ENCODE results near the gene GPX4. TPM values are rescaled to one million over a fixed set of nuclear protein-coding genes. Genes with fewer than 3 reads are reported as not detected.
A peak's percentile ranks its signal among the peaks of the same experiment; 100 is the strongest.

Gene GPX4
- 239 TPM for total RNA-seq

GRCh38 chr19:1103708-1104310 is at the start of gene GPX4:
Gene GPX4, plus strand, starts transcription at chr19:1103994. Its CDS starts 50 bp downstream, at chr19:1104044.
- ATAC-seq: peak; percentile 87
- intact Hi-C loops (cut with DNase I): no loop called here
- DNase-seq (ENCODE audit: low spot score): peak; percentile 100

- DNase-seq (ENCODE audit: low spot score) (no peak), ATAC-seq (peak; percentile 19)
- intact Hi-C loops (cut with DNase I): no loop called here
Measured at GRCh38 chr19:1054102-1055027, 49.4 kb upstream of the GPX4 start.

- ATAC-seq (no peak), DNase-seq (ENCODE audit: low spot score) (no peak)
- intact Hi-C loops (cut with DNase I): no loop called here
Measured at GRCh38 chr19:1055028-1055425, 48.8 kb upstream of the GPX4 start.

GRCh38 chr19:1055886-1056620 is 47.7 kb upstream of the GPX4 start:
- ATAC-seq (no peak), DNase-seq (ENCODE audit: low spot score) (no peak)
- intact Hi-C loops (cut with DNase I): no loop called here

GRCh38 chr19:1057176-1057855 is 46.5 kb upstream of the GPX4 start:
- intact Hi-C loops (cut with DNase I): no loop called here
- DNase-seq (ENCODE audit: low spot score) (no peak), ATAC-seq (no peak)

- ATAC-seq (no peak), DNase-seq (ENCODE audit: low spot score) (no peak)
- intact Hi-C loops (cut with DNase I): no loop called here
Measured at GRCh38 chr19:1058112-1058511, 45.7 kb upstream of the GPX4 start.

- intact Hi-C loops (cut with DNase I): no loop called here
- no peak for ATAC-seq
- no peak for DNase-seq (ENCODE audit: low spot score)
Measured at GRCh38 chr19:1060689-1061088, 43.1 kb upstream of the GPX4 start.

- ATAC-seq (no peak), DNase-seq (ENCODE audit: low spot score) (no peak)
- intact Hi-C loops (cut with DNase I): no loop called here
Measured at GRCh38 chr19:1061987-1062386, 41.8 kb upstream of the GPX4 start.

- DNase-seq (ENCODE audit: low spot score) (no peak), ATAC-seq (no peak)
- intact Hi-C loops (cut with DNase I): no loop called here
Measured at GRCh38 chr19:1062387-1063029, 41.3 kb upstream of the GPX4 start.

- intact Hi-C loops (cut with DNase I): no loop called here
- ATAC-seq (no peak), DNase-seq (ENCODE audit: low spot score) (peak; percentile 60)
Measured at GRCh38 chr19:1063030-1063908, 40.5 kb upstream of the GPX4 start.

GRCh38 chr19:1063909-1064660 is 39.7 kb upstream of the GPX4 start:
- ATAC-seq: no peak
- DNase-seq (ENCODE audit: low spot score): peak; percentile 60
- intact Hi-C loops (cut with DNase I): no loop called here

- peak; percentile 62 for ATAC-seq
- DNase-seq (ENCODE audit: low spot score): peak; percentile 76
- intact Hi-C loops (cut with DNase I): no loop called here
Measured at GRCh38 chr19:1064661-1065605, 38.9 kb upstream of the GPX4 start.

- intact Hi-C loops (cut with DNase I): no loop called here
- ATAC-seq: no peak
- peak; percentile 56 for DNase-seq (ENCODE audit: low spot score)
Measured at GRCh38 chr19:1065606-1066109, 38.1 kb upstream of the GPX4 start.

GRCh38 chr19:1066251-1066747 is 37.5 kb upstream of the GPX4 start:
- DNase-seq (ENCODE audit: low spot score) (peak; percentile 54), ATAC-seq (no peak)
- intact Hi-C loops (cut with DNase I): no loop called here

GRCh38 chr19:1066748-1067340 is 37.0 kb upstream of the GPX4 start, which contains the start of gene ARHGAP45:
Gene ARHGAP45, plus strand, starts transcription at chr19:1067167. Its CDS starts 239 bp downstream, at chr19:1067406.
- DNase-seq (ENCODE audit: low spot score): peak; percentile 62
- no peak for ATAC-seq
- intact Hi-C loops (cut with DNase I): no loop called here
